Measurements from ENCODE around the gene EHBP1L1. TPM values are rescaled to one million over a fixed set of nuclear protein-coding genes. Genes with fewer than 3 reads are reported as not detected.

The EHBP1L1 gene
- total and polyA plus RNA-seq, 2 of the 13 experiments (the other 11 are each of a cell fraction or from before 2014, with no cell fraction given) = 8.3 to 10.6 TPM

- TF ChIP-seq PRPF4 (IDR thresholded peaks at IDR 0.05; ENCODE audit: low read depth, low read length, poor library complexity, severe bottlenecking) (no peak), SNAPC2 (CRISPR knock-in tag; IDR thresholded peaks at IDR 0.05) (no peak), ZNF30 (CRISPR knock-in tag; IDR thresholded peaks at IDR 0.05) (no peak), THRA (CRISPR knock-in tag; IDR thresholded peaks at IDR 0.05; ENCODE audit: borderline replicate concordance) (no peak), NR2F6 (IDR thresholded peaks at IDR 0.05) (no peak), NR2F6 (CRISPR knock-in tag; IDR thresholded peaks at IDR 0.05) (no peak)
- TF ChIP-seq, protein P1, sequence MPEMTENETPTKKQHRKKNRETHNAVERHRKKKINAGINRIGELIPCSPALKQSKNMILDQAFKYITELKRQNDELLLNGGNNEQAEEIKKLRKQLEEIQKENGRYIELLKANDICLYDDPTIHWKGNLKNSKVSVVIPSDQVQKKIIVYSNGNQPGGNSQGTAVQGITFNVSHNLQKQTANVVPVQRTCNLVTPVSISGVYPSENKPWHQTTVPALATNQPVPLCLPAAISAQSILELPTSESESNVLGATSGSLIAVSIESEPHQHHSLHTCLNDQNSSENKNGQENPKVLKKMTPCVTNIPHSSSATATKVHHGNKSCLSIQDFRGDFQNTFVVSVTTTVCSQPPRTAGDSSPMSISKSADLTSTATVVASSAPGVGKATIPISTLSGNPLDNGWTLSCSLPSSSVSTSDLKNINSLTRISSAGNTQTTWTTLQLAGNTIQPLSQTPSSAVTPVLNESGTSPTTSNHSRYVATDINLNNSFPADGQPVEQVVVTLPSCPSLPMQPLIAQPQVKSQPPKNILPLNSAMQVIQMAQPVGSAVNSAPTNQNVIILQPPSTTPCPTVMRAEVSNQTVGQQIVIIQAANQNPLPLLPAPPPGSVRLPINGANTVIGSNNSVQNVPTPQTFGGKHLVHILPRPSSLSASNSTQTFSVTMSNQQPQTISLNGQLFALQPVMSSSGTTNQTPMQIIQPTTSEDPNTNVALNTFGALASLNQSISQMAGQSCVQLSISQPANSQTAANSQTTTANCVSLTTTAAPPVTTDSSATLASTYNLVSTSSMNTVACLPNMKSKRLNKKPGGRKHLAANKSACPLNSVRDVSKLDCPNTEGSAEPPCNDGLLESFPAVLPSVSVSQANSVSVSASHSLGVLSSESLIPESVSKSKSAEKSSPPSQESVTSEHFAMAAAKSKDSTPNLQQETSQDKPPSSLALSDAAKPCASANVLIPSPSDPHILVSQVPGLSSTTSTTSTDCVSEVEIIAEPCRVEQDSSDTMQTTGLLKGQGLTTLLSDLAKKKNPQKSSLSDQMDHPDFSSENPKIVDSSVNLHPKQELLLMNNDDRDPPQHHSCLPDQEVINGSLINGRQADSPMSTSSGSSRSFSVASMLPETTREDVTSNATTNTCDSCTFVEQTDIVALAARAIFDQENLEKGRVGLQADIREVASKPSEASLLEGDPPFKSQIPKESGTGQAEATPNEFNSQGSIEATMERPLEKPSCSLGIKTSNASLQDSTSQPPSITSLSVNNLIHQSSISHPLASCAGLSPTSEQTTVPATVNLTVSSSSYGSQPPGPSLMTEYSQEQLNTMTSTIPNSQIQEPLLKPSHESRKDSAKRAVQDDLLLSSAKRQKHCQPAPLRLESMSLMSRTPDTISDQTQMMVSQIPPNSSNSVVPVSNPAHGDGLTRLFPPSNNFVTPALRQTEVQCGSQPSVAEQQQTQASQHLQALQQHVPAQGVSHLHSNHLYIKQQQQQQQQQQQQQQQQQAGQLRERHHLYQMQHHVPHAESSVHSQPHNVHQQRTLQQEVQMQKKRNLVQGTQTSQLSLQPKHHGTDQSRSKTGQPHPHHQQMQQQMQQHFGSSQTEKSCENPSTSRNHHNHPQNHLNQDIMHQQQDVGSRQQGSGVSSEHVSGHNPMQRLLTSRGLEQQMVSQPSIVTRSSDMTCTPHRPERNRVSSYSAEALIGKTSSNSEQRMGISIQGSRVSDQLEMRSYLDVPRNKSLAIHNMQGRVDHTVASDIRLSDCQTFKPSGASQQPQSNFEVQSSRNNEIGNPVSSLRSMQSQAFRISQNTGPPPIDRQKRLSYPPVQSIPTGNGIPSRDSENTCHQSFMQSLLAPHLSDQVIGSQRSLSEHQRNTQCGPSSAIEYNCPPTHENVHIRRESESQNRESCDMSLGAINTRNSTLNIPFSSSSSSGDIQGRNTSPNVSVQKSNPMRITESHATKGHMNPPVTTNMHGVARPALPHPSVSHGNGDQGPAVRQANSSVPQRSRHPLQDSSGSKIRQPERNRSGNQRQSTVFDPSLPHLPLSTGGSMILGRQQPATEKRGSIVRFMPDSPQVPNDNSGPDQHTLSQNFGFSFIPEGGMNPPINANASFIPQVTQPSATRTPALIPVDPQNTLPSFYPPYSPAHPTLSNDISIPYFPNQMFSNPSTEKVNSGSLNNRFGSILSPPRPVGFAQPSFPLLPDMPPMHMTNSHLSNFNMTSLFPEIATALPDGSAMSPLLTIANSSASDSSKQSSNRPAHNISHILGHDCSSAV (CRISPR knock-in tag; IDR thresholded peaks at IDR 0.05; ENCODE audit: borderline replicate concordance) = no peak
- peaks cover 23 to 55% of the 10 kb centered on the region in 2 experiments for H3K36me3 ChIP-seq (replicated peaks in 1 of 2; ENCODE audit: control insufficient read depth in 1 of 2, insufficient read depth in 2 of 2, low read length in 2 of 2)
- H3K4me1 ChIP-seq (ENCODE audit: insufficient read depth, low read length) = no peaks in the 10 kb centered on the region
- H3K9ac ChIP-seq (ENCODE audit: insufficient read depth, low read depth, low read length) = no peak overlapping the region
- FAIRE-seq (no peak), DNase-seq (ENCODE audit: low spot score) (no peak), ATAC-seq (no peak)
- 100% methylated on average over 1 of the region's 1 CpG for whole genome bisulfite sequencing (ENCODE audit: low lambda C conversion rate)
- intact Hi-C loops (cut with micrococcal nuclease; ENCODE audit: unreplicated experiment) = no loop called here
- in situ Hi-C loops (cut with HindIII; ENCODE audit: extremely low pct_ligation_motif_present, low pct_unique_long_range_greater_than_20kb) = no loop called here
- ChIA-PET CTCF (ENCODE audit: low intra/inter-chr PET ratio, low total read pairs) (no interaction called here), POLR2A (interaction anchor here (0.6 to 6.0 kb wide), 6 partner anchors 9 to 44 kb away, joined by 3 to 47 read pairs (median 6); partner anchors contain the start of genes FAM89B, KCNK7, MAP3K11 and PCNX3)
- no peaks in the 10 kb centered on the region; the same call in 1 of the 2 replicates for H4K20me1 ChIP-seq (ENCODE audit: insufficient read depth, low read length)
- no peak overlapping the region for H3K4me2 ChIP-seq (ENCODE audit: low read depth, low read length)
- no peaks in the 10 kb centered on the region for H3K79me2 ChIP-seq (ENCODE audit: insufficient read depth, low read length)
- H3K27me3 ChIP-seq (ENCODE audit: control insufficient read depth in 1 of 2, insufficient read depth in 2 of 2, low read length in 2 of 2) = no peaks in the 10 kb centered on the region
- H3K4me3 ChIP-seq (replicated peaks in 1 of 3; ENCODE audit: insufficient read depth in 1 of 3, low read depth in 2 of 3, low read length in 3 of 3) = no peak overlapping the region
- TSS peak; percentile 6 for BruUV-seq (replicated peaks)
- no peak overlapping the region for H3K27ac ChIP-seq (ENCODE audit: extremely low read length, insufficient read depth, low read length)
- H3K9me3 ChIP-seq (ENCODE audit: low read length) = no peaks in the 10 kb centered on the region
- no peak overlapping the region for H2AFZ ChIP-seq (ENCODE audit: low read length)
Observed at GRCh38 chr11:65604258-65604657, 28.4 kb downstream of the EHBP1L1 start.

Data from HepG2 (cell line).